Measurements from ENCODE around the gene GLA. TPM values are rescaled to one million over a fixed set of nuclear protein-coding genes. Genes with fewer than 3 reads are reported as not detected.

The GLA gene
- total and polyA plus RNA-seq, 2 of the 8 experiments (the other 6 are each of a cell fraction or from before 2014, with no cell fraction given) = 33.6 to 47.3 TPM

- no peak overlapping the region for H3K18ac ChIP-seq (ENCODE audit: extremely low read depth, low read length)
- WGBS, 2 experiments (ENCODE audit: extremely low coverage in 1 of 2, insufficient coverage in 1 of 2, insufficient read length in 1 of 2, insufficient replicate concordance in 2 of 2, low coverage in 1 of 2, low lambda C conversion rate in 2 of 2, missing lambda C conversion rate in 1 of 2) = 88% methylated on average over 4 of the region's 4 CpGs; no CpG with 5 or more reads in 1 of the 2 experiments
- H2BK5ac ChIP-seq (ENCODE audit: low read depth, low read length) = no peak overlapping the region
- peaks cover 2 to 44% (median 15%) of the 10 kb centered on the region in 4 experiments; a peak in 7 of 8 replicates for H3K36me3 ChIP-seq (ENCODE audit: control insufficient read depth in 2 of 4, insufficient read depth in 4 of 4, low read length in 3 of 4)
- no peak overlapping the region for H3K23ac ChIP-seq (ENCODE audit: insufficient read length)
- no peaks in the 10 kb centered on the region for H3K79me1 ChIP-seq (ENCODE audit: low read depth, low read length)
- CTCF ChIA-PET (ENCODE audit: partially characterized antibody) = interaction anchor here (1.5 kb wide), 2 partner anchors 19 to 63 kb away, joined by 3 to 4 read pairs; no protein-coding TSS in a partner anchor
- H3K9ac ChIP-seq (replicated peaks in 1 of 4; ENCODE audit: extremely low read depth in 1 of 4, low read depth in 3 of 4, low read length in 3 of 4) = no peak overlapping the region
- H3K4me1 ChIP-seq (replicated peaks in 1 of 4; ENCODE audit: control insufficient read depth in 3 of 4, insufficient read depth in 4 of 4, low read length in 3 of 4) = no peaks in the 10 kb centered on the region
- H4K20me1 ChIP-seq (replicated peaks in 1 of 2; ENCODE audit: control insufficient read depth in 1 of 2, insufficient read depth in 2 of 2, low read length in 2 of 2) = peaks cover 0 to 2% of the 10 kb centered on the region in 2 experiments
- no peak for DNase-seq (ENCODE audit: low read depth in 1 of 2, low spot score in 2 of 2)
- no peak overlapping the region for H2BK12ac ChIP-seq (ENCODE audit: low read depth, low read length)
- H3K79me2 ChIP-seq (ENCODE audit: control insufficient read depth in 1 of 2, insufficient read depth in 2 of 2, low read length in 2 of 2) = peaks cover 0 to 7% of the 10 kb centered on the region in 2 experiments; a peak in 1 of 4 replicates
- POLR2A ChIA-PET (ENCODE audit: partially characterized antibody) = interaction anchor here (0.9 to 2.5 kb wide), 4 partner anchors 10 to 20 kb away, joined by 3 to 13 read pairs (median 8); partner anchors contain the start of genes GLA and HNRNPH2
- no peak overlapping the region for H2BK120ac ChIP-seq (replicated peaks; ENCODE audit: low read depth, low read length)
- no peak overlapping the region for H4K8ac ChIP-seq (ENCODE audit: extremely low read depth, insufficient read depth, low read length)
- H3K27me3 ChIP-seq (replicated peaks in 1 of 4; ENCODE audit: control insufficient read depth in 3 of 4, extremely low read depth in 1 of 4, insufficient read depth in 3 of 4, low read length in 3 of 4) = no peaks in the 10 kb centered on the region
- no peak overlapping the region for H3K27ac ChIP-seq (ENCODE audit: low read depth, low read length)
- no peak overlapping the region for H3K14ac ChIP-seq (ENCODE audit: insufficient read length)
- no peak overlapping the region for H3K4ac ChIP-seq (replicated peaks; ENCODE audit: insufficient read length, low read depth, low read length)
- TF ChIP-seq POLR2A (IDR thresholded peaks at IDR 0.05; ENCODE audit: control extremely low read depth in 1 of 2, low read depth in 2 of 2, low read length in 2 of 2) (peak in 1 of 2 experiments; percentile 35; a peak in 1 of 3 replicates), SUZ12 (IDR thresholded peaks at IDR 0.05; ENCODE audit: low read length) (no peak)
- FAIRE-seq = no peak
- H3K4me2 ChIP-seq (ENCODE audit: insufficient read depth in 1 of 2, low read depth in 2 of 2, low read length in 2 of 2) = no peak overlapping the region
- no peaks in the 10 kb centered on the region for H3K23me2 ChIP-seq (ENCODE audit: low read depth, low read length)
- H4K91ac ChIP-seq (replicated peaks; ENCODE audit: insufficient read length, low read length) = no peak overlapping the region
- no peak overlapping the region for H2BK15ac ChIP-seq (ENCODE audit: low read length)
- H2AFZ ChIP-seq (ENCODE audit: low read length) = no peak overlapping the region
- no peak overlapping the region for H2AK5ac ChIP-seq (ENCODE audit: low read depth, low read length)
- H3K9me3 ChIP-seq (ENCODE audit: insufficient read depth in 2 of 2, low read depth in 1 of 2, low read length in 1 of 2) = no peaks in the 10 kb centered on the region
- H4K5ac ChIP-seq (ENCODE audit: insufficient read length, low read depth, low read length) = no peak overlapping the region
- H3K56ac ChIP-seq (replicated peaks; ENCODE audit: insufficient read length, low read depth, low read length) = no peak overlapping the region
- H3K4me3 ChIP-seq (ENCODE audit: extremely low read depth in 1 of 4, insufficient read depth in 2 of 4, low read depth in 3 of 4, low read length in 4 of 4) = no peak overlapping the region
- no peak overlapping the region for H2BK20ac ChIP-seq (ENCODE audit: low read length)
Observed at GRCh38 chrX:101397779-101398178, 9.9 kb downstream of the GLA start.
